HEK293T (cell line): Measurements from ENCODE around the gene CPA1.
A peak's percentile ranks its signal among the peaks of the same experiment; 100 is the strongest.

Experiments
- CTCF ChIA-PET: fragments of 350-600 bp; formaldehyde crosslinking; extraction: SDS; loops from one replicate; lab custom pipeline; 2021; ENCODE audit warnings: antibody characterized with exemption, inconsistent platforms; lab: Yijun Ruan, JAX
- POLR2A ChIA-PET: fragments of 350-600 bp; formaldehyde crosslinking; extraction: SDS; loops from one replicate; lab custom pipeline; 2020; ENCODE audit warnings: antibody characterized with exemption, inconsistent platforms; lab: Yijun Ruan, JAX
- DNase-seq: peaks from one replicate; pipeline ENCODE4 v3.0.0; 2012; ENCODE audit warnings: mixed read lengths; ENCODE audit errors: extremely low spot score
- ARNT ChIP-seq: fragments of 450-650 bp; IDR thresholded peaks from 2 replicates; pipeline ENCODE4 v1.6.1; 2017; ENCODE audit warnings: mild to moderate bottlenecking
- BHLHE40 ChIP-seq: fragments of 450-650 bp; IDR thresholded peaks from 2 replicates; pipeline ENCODE4 v1.6.1; 2016; ENCODE audit warnings: mild to moderate bottlenecking, moderate library complexity, borderline replicate concordance
- CTBP1 ChIP-seq: fragments of 450-650 bp; IDR thresholded peaks from 2 replicates; pipeline ENCODE4 v1.6.1; 2016; ENCODE audit warnings: borderline replicate concordance
- ELF4 ChIP-seq: fragments of 450-650 bp; IDR thresholded peaks from 2 replicates; pipeline ENCODE4 v1.6.1; 2017; ENCODE audit warnings: antibody characterized with exemption
- FOXA1 ChIP-seq: fragments of 450-650 bp; IDR thresholded peaks from 2 replicates; pipeline ENCODE4 v1.6.1; 2016; ENCODE audit warnings: mild to moderate bottlenecking
- FOXK2 ChIP-seq: fragments of 450-650 bp; IDR thresholded peaks from 2 replicates; pipeline ENCODE4 v1.6.1; 2016; ENCODE audit warnings: mild to moderate bottlenecking
- FOXM1 ChIP-seq: fragments of 450-650 bp; IDR thresholded peaks from 2 replicates; pipeline ENCODE4 v1.6.1; 2017; ENCODE audit warnings: mild to moderate bottlenecking, borderline replicate concordance
- HDGF ChIP-seq: fragments of 450-650 bp; IDR thresholded peaks from 2 replicates; pipeline ENCODE4 v1.6.1; 2017; ENCODE audit warnings: antibody characterized with exemption, borderline replicate concordance
- L3MBTL2 ChIP-seq: fragments of 450-650 bp; conservative IDR thresholded peaks from 2 replicates; pipeline ENCODE4 v1.6.1; 2016; ENCODE audit warnings: mild to moderate bottlenecking
- LEF1 ChIP-seq: fragments of 450-650 bp; IDR thresholded peaks from 2 replicates; pipeline ENCODE4 v1.6.1; 2017; ENCODE audit warnings: mild to moderate bottlenecking, borderline replicate concordance
- NFRKB ChIP-seq: fragments of 450-650 bp; IDR thresholded peaks from 2 replicates; pipeline ENCODE4 v1.6.1; 2016; ENCODE audit warnings: mild to moderate bottlenecking, moderate library complexity
- PKNOX1 ChIP-seq: fragments of 450-650 bp; IDR thresholded peaks from 2 replicates; pipeline ENCODE4 v1.6.1; 2016
- SP1 ChIP-seq: fragments of 450-650 bp; IDR thresholded peaks from 2 replicates; pipeline ENCODE4 v1.6.1; 2017
- SUZ12 ChIP-seq: fragments of 450-650 bp; IDR thresholded peaks from 2 replicates; pipeline ENCODE4 v1.6.1; 2016; ENCODE audit warnings: mild to moderate bottlenecking
- TARDBP ChIP-seq: fragments of 450-650 bp; IDR thresholded peaks from 2 replicates; pipeline ENCODE4 v1.6.1; 2016
- ZNF384 ChIP-seq: fragments of 450-650 bp; IDR thresholded peaks from 2 replicates; pipeline ENCODE4 v1.6.1; 2016

The CPA1 gene

GRCh38 chr7:130353196-130353595, 27.1 kb upstream of the CPA1 start:
- DNase-seq = no peak
- ChIA-PET POLR2A (no interaction called here), CTCF (interaction anchor here (0.7 kb wide), 1 partner anchor 403 kb away, joined by 3 read pairs; no protein-coding TSS in a partner anchor)
- no peak for TF ChIP-seq PKNOX1
- no peak for TF ChIP-seq HDGF
- no peak for TF ChIP-seq TARDBP

GRCh38 chr7:130356121-130356875, 24.0 kb upstream of the CPA1 start:
- CTCF ChIA-PET = no interaction called here
- TF ChIP-seq L3MBTL2 = no peak
- TF ChIP-seq PKNOX1 = peak; percentile 86
- DNase-seq = no peak
- POLR2A ChIA-PET = interaction anchor here (0.7 to 1.1 kb wide), 2 partner anchors 83 to 151 kb away, joined by 3 read pairs; partner anchors contain the start of gene TMEM209

GRCh38 chr7:130356876-130357611, 23.2 kb upstream of the CPA1 start:
- ChIA-PET CTCF (interaction anchor here (0.6 kb wide), 1 partner anchor 181 kb away, joined by 7 read pairs; no protein-coding TSS in a partner anchor), POLR2A (interaction anchor here (0.7 to 1.1 kb wide), 2 partner anchors 151 to 1760 kb away, joined by 3 read pairs; partner anchors contain the start of gene TMEM209)
- DNase-seq = no peak
- TF ChIP-seq SUZ12 (no peak), FOXK2 (no peak), FOXM1 (no peak), PKNOX1 (no peak), LEF1 (no peak), BHLHE40 (no peak), CTBP1 (no peak), ARNT (no peak), NFRKB (no peak), ELF4 (no peak), SP1 (no peak), ZNF384 (no peak), FOXA1 (no peak), HDGF (no peak)

GRCh38 chr7:130358471-130358870, 21.8 kb upstream of the CPA1 start:
- POLR2A ChIA-PET = no interaction called here
- no peak for TF ChIP-seq FOXM1
- no peak for TF ChIP-seq SP1
- TF ChIP-seq FOXA1 = no peak
- no peak for TF ChIP-seq FOXK2
- no peak for TF ChIP-seq ZNF384
- TF ChIP-seq NFRKB = no peak
- TF ChIP-seq ELF4 = no peak
- no peak for TF ChIP-seq HDGF
- no peak for TF ChIP-seq TARDBP
- TF ChIP-seq ARNT = no peak
- TF ChIP-seq L3MBTL2 = no peak
- TF ChIP-seq LEF1 = no peak
- no peak for TF ChIP-seq CTBP1
- no peak for TF ChIP-seq PKNOX1
- no peak for TF ChIP-seq BHLHE40
- TF ChIP-seq SUZ12 = no peak
- CTCF ChIA-PET = interaction anchor here (0.9 kb wide), 1 partner anchor 34 kb away, joined by 3 read pairs; no protein-coding TSS in a partner anchor
- no peak for DNase-seq

GRCh38 chr7:130359276-130359857, 20.9 kb upstream of the CPA1 start:
- no peak for DNase-seq
- TF ChIP-seq NFRKB (no peak), FOXA1 (no peak), SUZ12 (no peak), HDGF (no peak), PKNOX1 (no peak), LEF1 (no peak), BHLHE40 (no peak), FOXM1 (no peak), ARNT (no peak), TARDBP (no peak), ELF4 (no peak)
- ChIA-PET POLR2A (no interaction called here), CTCF (no interaction called here)
